Heart right ventricle (tissue), 16 donors: Measurements from ENCODE around the gene SCGB1A1. TPM values are rescaled to one million over a fixed set of nuclear protein-coding genes. Genes with fewer than 3 reads are reported as not detected.
"Not testable (repeated sequence)": the region's sequence is repeated elsewhere in the genome, so short reads cannot be mapped to it uniquely, and the experiment has no call there.

ENCODE experiments used
- ATAC-seq, 8 donors: fragments of 200-7000 bp; cut with Tn5 transposase; one replicate each; pipeline ENCODE4 v1.9.1; 2020; ENCODE audit warnings: mild to moderate bottlenecking in 8 of 8, moderate library complexity in 8 of 8, moderate number of reproducible peaks in 1 of 8
- DNase-seq, 2 donors: peaks; one replicate each; pipeline ENCODE4 v3.0.0-alpha.2; 2020
- H3K27ac ChIP-seq, 10 donors: fragments of 200-600 bp; sonication (generic) in 2 of 10; one replicate each; pipeline versions ENCODE4 v1.5.0 to v1.8.0; 2020 to 2022; ENCODE audit warnings: mild to moderate bottlenecking in 3 of 10
- H3K27me3 ChIP-seq, 7 donors: fragments of 200-600 bp; one replicate each; pipeline ENCODE4 v1.8.0; 2021 to 2022; ENCODE audit warnings: mild to moderate bottlenecking in 2 of 7
- H3K36me3 ChIP-seq, 9 donors: fragments of 200-600 bp; sonication (generic) in 1 of 9; one replicate each; pipeline versions ENCODE4 v1.5.0 to v1.8.0; 2020 to 2022; ENCODE audit warnings: mild to moderate bottlenecking in 2 of 9
- H3K4me1 ChIP-seq, 9 donors: fragments of 200-600 bp; sonication (generic) in 1 of 9; one replicate each; pipeline versions ENCODE4 v1.5.0 to v1.8.0; 2020 to 2022; ENCODE audit warnings: mild to moderate bottlenecking in 4 of 9
- H3K4me3 ChIP-seq, 10 donors: fragments of 200-600 bp; sonication (generic) in 2 of 10; one replicate each; pipeline versions ENCODE4 v1.5.0 to v1.8.0; 2020 to 2022; ENCODE audit warnings: mild to moderate bottlenecking in 7 of 10, moderate library complexity in 2 of 10
- H3K9me3 ChIP-seq, 11 donors: fragments of 200-600 bp in 10 of 11; sonication (generic) in 2 of 11; one replicate each; pipeline versions ENCODE4 v1.5.0 to v1.8.0; 2013 to 2022; ENCODE audit warnings: mild to moderate bottlenecking in 2 of 11, control low read depth in 1 of 11, moderate library complexity in 1 of 11
- WGBS, 2 donors: extraction: QIAGEN DNeasy Blood & Tissue Kit; methylation state at CpG; one replicate each; pipeline ENCODE4 v1.1.7; 2013; ENCODE audit warnings: inconsistent platforms in 1 of 2; 5-methylcytosine and 5-hydroxymethylcytosine counted together
- intact Hi-C, 10 donors: fragments of 100-400 bp; cut with DNase I; formaldehyde crosslinking; loops; one replicate each; pipeline versions ENCODE4 v1.11.1 to v1.14.2; 2022
- polyA plus RNA-seq, 2 donors: library from polyadenylated mRNA; stranded (reverse); fragments of 200-250 nt; gene quantifications; one replicate each; pipeline ENCODE4 v1.2.3, GENCODE V29; 2013
- total RNA-seq, 10 donors: library from RNA; stranded (reverse); fragmentation: NEBNext Ultra II Directional in 3 of 10; extraction: Animal tissue kit (Norgen Biotek cat#: 25700) in 3 of 10; gene quantifications; one replicate each; pipeline versions ENCODE4 v1.2.1 to v1.2.4, GENCODE V29; 2021 to 2023
- TF ChIP-seq, protein P1 (sequence below), 9 donors: fragments of 200-600 bp; sonication (generic) in 2 of 9; IDR thresholded peaks; one replicate each; pipeline versions ENCODE4 v1.5.0 to v1.8.0; 2021 to 2022; ENCODE audit warnings: antibody characterized with exemption in 9 of 9, mild to moderate bottlenecking in 5 of 9, moderate library complexity in 1 of 9
- donor health status: Arrhythmogenic right ventricular cardiomyopathy.
- donor health status: ischemic (EF 13 %, LVEDD 7.1; RV severe dilation, severe dysfunction).
- donor health status: healthy with polysubstance abuse.
- donor health status: DM: no; HTN: yes; CAD: no.
- donor health status: DM: no; HTN: no; CAD: no.
- donor health status: ischemic (EF 25% LVEDD 6.9; RV normal size, moderate dysfunction).
- donor health status: ischemic (EF 25% LVEDD 5.7; RV mildly dilated, moderate dysfunction).
- donor health status: healthy.
- donor health status: DM: yes; HTN: yes; CAD: no.
- donor health status: Ischemic cardiomyopathy.
- donor health status: ischemic (EF 35%, LVEDD 5.7; RV mildly dilated, moderate dysfunction).
- donor health status: nonischemic (EF 11% LVEDD 7.7; RV severe dilation, severe dysfunction).
- donor health status: DM: yes; HTN: yes; CAD: no.
- donor health status: PGD.
- donor health status: ischemic (EF 29% LVEDD 5.4; RV normal size, mild dysfunction).
- donor health status: nonischemic (EF 23%, LVEDD 6.1; RV moderate dilation, normal function).

Gene SCGB1A1
- total and polyA plus RNA-seq, 12 donors: 0.20 TPM; not detected in 11

DNA sequence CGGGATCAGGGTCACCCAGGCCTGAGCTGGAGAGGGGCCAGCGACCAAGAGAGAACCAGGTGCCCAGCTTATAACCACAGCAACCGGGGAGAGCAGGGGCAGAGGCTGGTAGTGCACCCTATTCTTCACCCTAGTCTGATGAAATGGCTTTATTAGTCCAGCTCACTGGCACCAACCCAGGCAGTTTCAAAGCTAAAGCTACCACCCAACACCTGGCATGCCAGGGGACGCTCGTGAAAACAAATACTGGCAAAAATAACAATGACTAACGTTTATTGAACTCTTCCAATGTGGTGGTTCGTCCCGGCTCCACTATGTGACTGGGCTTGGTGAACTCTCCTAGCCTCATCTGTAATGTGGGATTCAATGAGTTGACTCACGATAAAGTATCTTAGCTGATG lies 30.6 kb downstream of the SCGB1A1 start:
- Histone ChIP-seq H3K4me3 (no peak overlapping the region), H3K9me3 (no peaks in the 10 kb centered on the region), H3K36me3 (no peaks in the 10 kb centered on the region), H3K27me3 (no peaks in the 10 kb centered on the region), H3K4me1 (peaks cover 6 to 29% (median 23%) of the 10 kb centered on the region in 9 donors), H3K27ac (no peak overlapping the region)
- no peak for ATAC-seq
- no peak for DNase-seq
- TF ChIP-seq, protein P1, sequence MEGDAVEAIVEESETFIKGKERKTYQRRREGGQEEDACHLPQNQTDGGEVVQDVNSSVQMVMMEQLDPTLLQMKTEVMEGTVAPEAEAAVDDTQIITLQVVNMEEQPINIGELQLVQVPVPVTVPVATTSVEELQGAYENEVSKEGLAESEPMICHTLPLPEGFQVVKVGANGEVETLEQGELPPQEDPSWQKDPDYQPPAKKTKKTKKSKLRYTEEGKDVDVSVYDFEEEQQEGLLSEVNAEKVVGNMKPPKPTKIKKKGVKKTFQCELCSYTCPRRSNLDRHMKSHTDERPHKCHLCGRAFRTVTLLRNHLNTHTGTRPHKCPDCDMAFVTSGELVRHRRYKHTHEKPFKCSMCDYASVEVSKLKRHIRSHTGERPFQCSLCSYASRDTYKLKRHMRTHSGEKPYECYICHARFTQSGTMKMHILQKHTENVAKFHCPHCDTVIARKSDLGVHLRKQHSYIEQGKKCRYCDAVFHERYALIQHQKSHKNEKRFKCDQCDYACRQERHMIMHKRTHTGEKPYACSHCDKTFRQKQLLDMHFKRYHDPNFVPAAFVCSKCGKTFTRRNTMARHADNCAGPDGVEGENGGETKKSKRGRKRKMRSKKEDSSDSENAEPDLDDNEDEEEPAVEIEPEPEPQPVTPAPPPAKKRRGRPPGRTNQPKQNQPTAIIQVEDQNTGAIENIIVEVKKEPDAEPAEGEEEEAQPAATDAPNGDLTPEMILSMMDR (IDR thresholded peaks at IDR 0.05): no peak
- 91 to 95% methylated on average over 9 of the region's 9 CpGs for WGBS, 2 donors
- intact Hi-C loops: loop anchor here in 1 of 10 donors (5.0 kb wide), 1 partner anchor 48 kb away; no protein-coding TSS in a partner anchor

DNA sequence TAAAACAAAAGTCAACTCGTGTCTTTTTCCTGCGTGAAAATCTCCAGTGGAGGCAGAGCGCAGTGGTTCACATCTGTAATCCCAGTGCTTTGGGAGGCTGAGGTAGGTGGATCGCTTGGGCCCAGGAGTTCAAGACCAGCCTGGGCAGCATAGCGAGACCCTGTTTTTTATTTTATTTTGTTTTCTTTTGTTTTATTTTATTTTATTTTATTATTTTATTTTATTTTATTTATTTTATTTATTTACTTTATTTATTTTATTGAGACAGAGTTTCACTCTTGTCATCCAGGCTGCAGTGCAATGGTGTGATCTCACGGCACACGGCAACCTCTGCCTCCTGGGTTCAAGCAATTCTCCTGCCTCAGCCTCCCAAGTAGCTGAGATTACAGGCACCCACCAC lies 31.1 kb downstream of the SCGB1A1 start:
- H3K36me3 ChIP-seq, H3K27me3 ChIP-seq, H3K27ac ChIP-seq, DNase-seq, H3K4me3 ChIP-seq, ATAC-seq, H3K9me3 ChIP-seq: not testable (repeated sequence)
- intact Hi-C loops: loop anchor here in 1 of 10 donors (5.0 kb wide), 1 partner anchor 47 kb away; no protein-coding TSS in a partner anchor
- 82 to 90% methylated on average over 7 of the region's 7 CpGs for WGBS, 2 donors
- peaks cover 4 to 24% (median 18%) of the 10 kb centered on the region in 9 donors for H3K4me1 ChIP-seq

- peaks cover 0 to under 1% (median 0%) of the 10 kb centered on the region in 11 donors for H3K9me3 ChIP-seq
- no peaks in the 10 kb centered on the region for H3K36me3 ChIP-seq
- ATAC-seq (no peak), DNase-seq (no peak)
- 92 to 94% methylated on average over 15 of the region's 15 CpGs for WGBS, 2 donors
- TF ChIP-seq, protein P1 (IDR thresholded peaks at IDR 0.05): no peak
- intact Hi-C loops: no loop called here
- H3K27ac ChIP-seq: no peak overlapping the region
- H3K27me3 ChIP-seq: no peaks in the 10 kb centered on the region
- peaks cover 0 to 17% (median 10%) of the 10 kb centered on the region in 9 donors for H3K4me1 ChIP-seq
- H3K4me3 ChIP-seq: no peak overlapping the region
Observed at GRCh38 chr11:62450543-62451240, 31.9 kb downstream of the SCGB1A1 start.

GRCh38 chr11:62451241-62451621 lies 32.4 kb downstream of the SCGB1A1 start:
- ATAC-seq (no peak), DNase-seq (no peak)
- TF ChIP-seq, protein P1 (IDR thresholded peaks at IDR 0.05): no peak
- 91% methylated on average over 8 of the region's 8 CpGs for whole genome bisulfite sequencing, 2 donors
- H3K27me3 ChIP-seq: no peaks in the 10 kb centered on the region
- no peaks in the 10 kb centered on the region for H3K36me3 ChIP-seq
- H3K4me3 ChIP-seq: no peak overlapping the region
- H3K9me3 ChIP-seq: peaks cover 0 to 6% (median 0%) of the 10 kb centered on the region in 11 donors
- no peak overlapping the region for H3K27ac ChIP-seq
- intact Hi-C loops: no loop called here
- H3K4me1 ChIP-seq: peaks cover 0 to 11% (median 5%) of the 10 kb centered on the region in 9 donors

DNA sequence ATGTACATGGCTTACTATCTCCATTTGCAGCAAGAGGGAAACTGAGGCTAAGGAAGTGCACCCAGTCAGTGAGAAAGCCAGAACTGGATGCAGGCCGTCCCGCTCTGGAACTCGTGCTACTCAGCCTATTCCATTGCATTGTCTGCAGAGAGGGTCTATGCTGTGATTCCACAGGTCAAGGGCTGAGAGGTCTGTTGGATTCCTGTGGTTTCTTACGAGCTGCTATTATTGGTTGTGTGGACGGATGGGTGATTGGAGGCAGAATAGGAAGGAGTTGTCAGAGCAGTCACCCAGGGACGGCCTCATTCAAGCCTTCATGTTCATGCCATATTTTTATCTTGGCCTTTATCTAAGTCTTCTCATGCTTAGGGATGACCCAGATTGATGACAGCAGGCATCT lies 33.4 kb downstream of the SCGB1A1 start:
- Histone ChIP-seq H3K4me3 (no peak overlapping the region), H3K36me3 (no peaks in the 10 kb centered on the region), H3K4me1 (peaks cover 0 to under 1% (median 0%) of the 10 kb centered on the region in 9 donors), H3K9me3 (peaks cover 0 to 7% (median 0%) of the 10 kb centered on the region in 11 donors), H3K27ac (no peak overlapping the region), H3K27me3 (no peaks in the 10 kb centered on the region)
- no peak for DNase-seq
- TF ChIP-seq, protein P1 (IDR thresholded peaks at IDR 0.05): no peak
- intact Hi-C loops: no loop called here
- ATAC-seq: no peak
- 90 to 91% methylated on average over 6 of the region's 6 CpGs for WGBS, 2 donors
